GM19395 (cell line): ENCODE measurements around the gene GTF2A1L.
"Not testable (repeated sequence)": the region's sequence is repeated elsewhere in the genome, so short reads cannot be mapped to it uniquely, and the experiment has no call there.

ENCODE experiments used
- ATAC-seq: cut with Tn5 transposase; IDR thresholded peaks from one replicate; pipeline ENCODE4 v1.9.1; 2021; ENCODE audit warnings: mild to moderate bottlenecking, moderate library complexity; ENCODE audit not compliant: unreplicated experiment

Gene GTF2A1L

DNA sequence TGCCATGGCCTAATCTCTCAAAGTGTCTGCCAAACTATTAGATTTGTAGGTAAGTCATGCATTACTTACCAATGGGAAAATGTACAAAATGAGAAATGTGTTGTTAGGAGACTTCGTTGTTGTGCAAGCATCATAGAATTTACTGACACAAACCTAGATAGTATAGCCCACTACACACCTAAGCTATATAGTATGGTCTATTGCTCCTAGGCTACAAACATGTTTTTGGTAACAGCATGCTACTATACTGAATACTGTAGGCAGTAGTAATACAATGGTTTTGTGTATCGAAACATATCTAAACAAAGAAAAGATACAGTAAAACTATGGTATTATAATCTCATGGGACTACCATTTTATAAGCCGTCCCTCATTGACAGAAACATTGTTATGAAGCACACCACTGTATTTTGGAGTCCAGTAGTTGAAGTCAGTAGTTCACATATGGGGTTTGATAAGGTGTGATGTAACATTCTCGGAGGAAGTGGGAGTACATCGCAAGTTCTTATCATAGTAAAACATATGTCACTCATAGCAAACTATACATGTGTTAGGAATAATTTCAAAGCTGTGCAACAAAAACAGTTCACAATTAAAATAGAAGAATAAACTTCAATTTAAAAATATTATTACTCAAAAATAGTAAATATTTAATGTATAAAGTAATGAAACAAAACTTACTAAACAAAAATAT lies 12.0 kb upstream of the GTF2A1L start:
- ATAC-seq: no peak

DNA sequence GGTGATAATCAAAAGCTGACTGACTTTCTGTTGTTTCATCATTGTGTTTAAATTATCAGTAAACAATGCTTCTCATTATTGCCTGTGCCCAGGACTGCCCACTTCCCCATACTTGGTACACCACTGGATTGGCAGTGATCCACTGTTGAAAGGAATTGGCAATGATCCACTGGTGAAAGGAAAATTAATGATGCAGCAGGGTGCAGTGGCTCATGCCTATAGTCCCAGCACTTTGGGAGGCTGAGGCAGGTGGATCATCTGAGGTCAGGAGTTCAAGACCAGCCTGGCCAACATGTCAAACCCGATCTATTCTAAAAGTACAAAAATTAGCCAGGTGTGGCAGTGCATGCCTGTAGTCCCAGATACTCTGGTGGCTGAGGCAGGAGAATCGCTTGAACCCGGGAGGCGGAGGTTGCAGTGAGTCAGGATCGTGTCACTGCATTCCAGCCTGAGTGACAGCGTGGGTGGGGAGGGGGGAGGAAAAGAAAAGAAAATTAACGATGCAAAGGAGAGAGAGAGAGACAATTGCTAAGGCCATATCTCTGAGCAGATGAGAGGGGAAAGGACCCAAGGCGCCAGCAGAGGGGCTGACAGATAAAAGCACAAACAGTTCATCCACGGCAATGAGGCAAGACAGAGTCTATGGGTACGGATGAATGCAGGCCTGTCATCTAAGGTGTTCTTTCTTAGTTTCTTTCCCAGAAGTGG lies 10.2 kb upstream of the GTF2A1L start:
- ATAC-seq: no peak

DNA sequence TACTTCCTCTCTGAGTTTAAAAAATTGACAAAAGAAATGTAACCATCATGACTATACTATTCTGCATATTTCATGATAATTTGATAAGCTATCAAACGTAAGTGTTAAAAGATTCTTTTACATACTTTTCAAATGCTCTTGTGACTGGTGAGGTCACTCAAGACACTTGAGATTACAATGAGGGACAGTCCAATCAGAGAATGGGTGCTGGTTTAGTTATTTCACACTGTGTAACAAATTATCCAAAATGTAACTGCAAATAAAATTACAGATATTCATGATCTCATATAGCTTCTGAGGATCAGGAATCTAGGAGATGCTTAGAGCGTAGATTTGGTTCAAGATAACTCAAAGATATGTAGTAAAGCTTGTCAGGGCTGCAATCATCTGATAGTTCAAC lies 4.4 kb upstream of the GTF2A1L start:
- no peak for ATAC-seq

DNA sequence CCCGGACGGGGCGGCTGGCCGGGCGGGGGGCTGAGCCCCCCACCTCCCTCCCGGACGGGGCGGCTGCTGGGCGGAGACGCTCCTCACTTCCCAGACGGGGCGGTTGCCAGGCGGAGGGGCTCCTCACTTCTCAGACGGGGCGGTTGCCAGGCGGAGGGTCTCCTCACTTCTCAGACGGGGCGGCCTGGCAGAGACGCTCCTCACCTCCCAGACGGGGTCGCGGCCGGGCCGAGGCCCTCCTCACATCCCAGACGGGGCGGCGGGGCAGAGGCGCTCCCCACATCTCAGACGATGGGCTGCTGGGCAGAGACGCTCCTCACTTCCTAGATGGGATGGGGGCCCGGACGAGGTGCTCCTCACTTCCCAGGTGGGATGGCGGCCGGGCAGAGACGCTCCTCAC lies 3.1 kb upstream of the GTF2A1L start:
- ATAC-seq: not testable (repeated sequence)

DNA sequence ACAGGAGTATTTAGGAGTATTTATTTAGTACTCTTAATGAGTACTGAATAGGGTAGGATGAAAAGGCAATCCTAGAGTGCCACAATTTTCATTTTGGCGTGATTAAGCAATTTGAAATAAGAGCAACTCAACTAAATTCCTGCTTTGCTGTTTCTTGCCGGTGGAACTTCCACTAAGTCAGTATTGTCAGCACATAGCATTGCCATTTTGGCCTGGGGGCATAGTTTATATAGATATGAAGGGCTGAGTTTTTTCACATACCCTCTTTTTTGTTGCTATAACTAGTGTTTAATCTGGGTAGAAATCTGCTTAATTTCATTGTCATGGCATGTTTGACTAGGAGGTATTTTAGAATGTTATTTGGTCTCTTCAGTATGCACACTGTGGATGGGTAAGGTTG lies 1.9 kb downstream of the GTF2A1L start:
- ATAC-seq: no peak

DNA sequence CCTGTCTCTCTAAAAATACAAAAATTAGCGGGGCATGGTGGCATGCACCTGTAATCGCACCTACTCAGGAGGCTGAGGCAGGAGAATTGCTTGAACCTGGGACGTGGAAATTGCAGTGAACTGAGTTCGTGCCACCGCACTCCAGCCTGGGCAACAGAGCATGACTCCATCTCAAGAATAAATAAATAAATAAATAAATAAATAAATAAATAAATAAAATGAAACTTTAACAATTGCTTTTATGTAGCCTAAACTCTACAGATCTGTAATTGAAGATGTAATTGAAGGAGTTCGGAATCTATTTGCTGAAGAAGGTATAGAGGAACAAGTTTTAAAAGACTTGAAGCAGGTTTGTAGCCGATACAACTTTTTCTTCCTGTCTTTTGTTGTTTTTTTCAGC lies 2.9 kb downstream of the GTF2A1L start:
- no peak for ATAC-seq

DNA sequence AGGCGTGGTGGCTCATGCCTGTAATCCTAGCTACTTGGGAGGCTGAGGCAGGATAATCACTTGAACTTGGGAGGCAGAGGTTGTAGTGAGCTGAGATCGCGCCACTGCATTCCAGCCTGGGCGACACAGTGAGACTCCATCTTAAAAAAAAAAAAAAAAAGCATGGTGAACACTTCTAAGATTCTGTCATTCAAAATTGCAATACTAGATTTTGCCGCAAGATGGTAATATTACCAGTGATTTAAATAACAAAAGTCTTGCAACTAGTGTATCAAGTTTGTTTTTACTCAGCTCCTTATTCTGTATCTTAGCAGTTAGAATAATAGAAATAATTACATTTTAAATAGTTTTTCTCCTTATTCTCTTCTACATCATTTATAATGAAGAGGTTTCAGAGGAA lies 5.0 kb downstream of the GTF2A1L start:
- ATAC-seq: not testable (repeated sequence)

DNA sequence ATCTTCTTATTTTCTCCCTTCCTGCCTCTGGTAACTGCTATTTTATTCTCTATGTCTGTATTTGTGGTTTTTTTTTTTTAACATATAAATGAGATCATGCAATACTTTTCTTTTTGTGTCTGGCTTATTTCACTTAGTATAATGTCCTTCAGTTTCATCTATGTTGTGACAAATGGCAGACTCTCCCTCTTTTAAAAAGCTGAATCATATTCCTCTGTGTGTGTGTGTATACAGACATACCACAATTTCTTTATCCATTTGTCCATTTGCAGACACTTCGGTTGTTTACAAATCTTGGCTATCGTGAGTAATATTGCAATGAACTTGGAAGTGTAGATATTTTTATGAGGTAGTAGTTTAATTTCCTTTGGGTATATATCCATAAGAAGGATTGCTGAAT lies 7.0 kb downstream of the GTF2A1L start:
- no peak for ATAC-seq

DNA sequence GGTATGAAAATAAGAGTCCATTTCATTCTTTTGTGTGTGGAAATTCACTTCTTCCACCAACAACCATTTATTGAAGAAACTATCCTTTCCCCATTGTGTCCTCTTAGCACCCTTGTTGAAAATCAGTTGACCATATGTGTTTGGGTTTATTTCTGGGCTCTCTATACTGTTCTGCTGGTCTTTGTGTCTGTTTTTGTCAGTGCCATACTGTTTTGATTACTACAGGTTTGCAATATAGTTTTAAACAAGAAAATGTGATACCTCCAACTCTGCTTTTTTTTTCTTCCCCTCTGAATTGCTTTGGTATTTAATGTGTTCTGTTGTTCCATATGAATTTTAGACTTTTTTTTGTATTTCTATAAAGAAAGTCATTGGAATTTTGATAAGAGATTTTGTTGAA lies 8.4 kb downstream of the GTF2A1L start:
- no peak for ATAC-seq

DNA sequence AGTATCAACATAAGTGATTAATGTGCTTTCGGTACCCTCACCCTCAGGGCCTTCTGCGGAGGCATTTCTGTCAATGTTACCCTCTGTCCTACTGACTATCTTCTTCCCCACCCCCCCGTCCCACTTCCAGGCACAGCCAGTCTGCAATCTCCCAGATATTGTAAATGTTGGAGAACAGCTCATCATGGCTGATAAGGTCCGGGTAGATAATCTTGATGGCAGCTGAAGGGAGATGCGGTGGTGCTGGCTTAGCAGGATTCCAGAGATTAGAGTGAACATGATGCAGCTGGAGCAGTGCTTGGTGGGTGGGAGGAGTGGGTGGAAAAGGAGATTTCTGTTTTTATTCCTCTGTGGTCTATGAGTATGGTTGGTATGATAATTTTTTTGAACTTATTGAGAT lies 15.5 kb downstream of the GTF2A1L start:
- ATAC-seq: no peak

DNA sequence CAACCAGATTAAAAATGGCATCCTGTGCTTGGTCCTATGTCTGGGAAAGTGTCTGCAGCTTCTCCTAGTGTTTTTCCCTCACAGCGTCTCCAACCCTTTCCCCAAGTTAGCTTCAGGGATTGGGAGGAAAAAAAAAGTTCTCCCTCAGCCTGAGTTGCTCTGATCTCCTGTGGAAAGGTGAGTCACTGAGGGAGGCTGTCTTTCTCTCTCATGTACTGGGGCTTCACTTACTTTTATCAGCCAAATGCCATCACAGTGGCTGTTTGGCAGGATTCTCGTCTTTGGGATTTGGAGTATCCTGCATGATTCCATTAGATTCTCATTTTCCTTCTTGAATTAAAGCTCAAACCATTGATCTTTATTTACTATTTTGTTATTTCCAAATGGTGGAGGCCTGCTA lies 18.1 kb downstream of the GTF2A1L start:
- no peak for ATAC-seq

DNA sequence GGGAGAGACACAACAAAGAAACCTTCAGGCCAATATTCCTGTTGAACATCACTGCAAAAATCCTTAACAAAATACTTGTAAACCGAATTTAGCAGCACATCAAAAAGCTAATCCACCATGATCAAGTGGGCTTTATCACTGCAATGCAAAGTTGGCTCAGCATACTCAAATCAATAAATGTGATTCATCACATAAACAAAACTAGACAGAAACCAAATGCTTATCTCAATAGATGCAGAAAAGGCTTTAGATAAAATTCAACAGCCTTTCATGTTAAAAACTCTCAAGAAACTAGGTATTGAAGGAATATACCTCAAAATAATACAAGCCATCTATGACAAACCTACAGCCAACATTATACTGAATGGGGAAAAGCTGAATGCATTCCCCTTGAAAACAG lies 20.6 kb downstream of the GTF2A1L start:
- no peak for ATAC-seq

DNA sequence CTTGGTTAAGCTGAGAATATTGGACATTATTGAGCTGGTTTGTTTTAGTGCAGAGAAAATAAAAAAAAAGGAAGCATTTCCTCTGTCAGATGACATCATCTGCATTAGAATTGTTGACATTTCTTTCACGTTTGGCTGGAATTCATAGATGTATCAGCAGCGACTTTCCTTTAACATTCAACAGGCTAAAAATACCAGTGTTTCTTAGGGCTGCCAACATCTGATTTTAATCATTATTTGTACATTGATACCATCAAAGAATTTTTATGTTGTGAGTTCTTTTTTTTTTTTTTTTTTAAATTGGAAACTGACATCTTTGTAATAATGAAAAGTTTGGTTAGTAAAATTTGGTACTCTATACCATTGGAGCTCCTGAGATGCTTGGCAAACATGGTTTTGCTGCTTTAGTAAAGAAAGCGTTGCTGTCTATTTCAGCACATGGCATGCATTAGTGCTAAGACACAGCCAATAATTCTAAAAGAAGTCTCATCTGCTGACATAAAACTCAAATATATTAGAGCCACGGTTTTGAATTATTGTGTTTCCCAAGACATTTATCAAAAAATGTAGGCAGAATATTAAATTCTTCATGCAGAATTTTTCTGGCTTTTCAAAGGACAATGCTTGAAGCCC lies 33.6 kb downstream of the GTF2A1L start:
- no peak for ATAC-seq

DNA sequence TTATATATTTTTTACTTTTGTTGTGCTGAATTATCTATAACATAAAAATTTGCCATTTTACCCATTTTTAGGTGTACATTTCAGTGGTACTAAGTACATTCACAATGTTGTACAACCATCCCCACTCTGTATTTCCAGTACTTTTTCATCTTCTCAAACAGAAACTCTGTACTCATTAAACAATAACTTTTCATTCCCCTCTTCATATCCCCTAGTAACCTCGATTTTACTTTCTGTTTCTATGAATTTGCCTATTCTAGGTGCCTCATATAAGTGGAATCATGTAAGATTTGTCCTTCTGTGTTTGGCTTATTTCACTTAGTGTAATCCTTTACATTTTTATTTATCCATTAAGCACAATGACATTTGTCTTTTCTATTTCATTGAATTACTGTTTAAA lies 51.3 kb downstream of the GTF2A1L start:
- peak; percentile 93 for ATAC-seq

DNA sequence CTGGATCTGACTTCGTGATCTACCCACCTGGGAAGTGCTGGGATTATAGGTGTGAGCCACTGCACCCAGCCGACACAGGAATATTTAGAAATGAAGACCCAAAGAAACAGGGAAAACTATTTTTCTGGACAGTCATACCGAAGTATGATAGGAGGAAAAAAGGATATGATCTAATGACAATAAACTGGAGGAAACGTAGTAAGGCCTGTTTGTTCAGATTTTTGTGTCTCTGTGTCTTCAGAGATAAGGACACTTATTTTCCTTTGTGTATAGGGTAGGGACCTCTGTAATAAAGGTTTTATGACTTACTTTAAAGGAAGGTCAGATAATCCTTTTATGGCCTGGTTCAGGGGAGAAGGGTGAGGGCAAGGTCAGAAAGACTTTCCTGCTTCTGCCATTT lies 55.9 kb downstream of the GTF2A1L start:
- ATAC-seq: no peak

DNA sequence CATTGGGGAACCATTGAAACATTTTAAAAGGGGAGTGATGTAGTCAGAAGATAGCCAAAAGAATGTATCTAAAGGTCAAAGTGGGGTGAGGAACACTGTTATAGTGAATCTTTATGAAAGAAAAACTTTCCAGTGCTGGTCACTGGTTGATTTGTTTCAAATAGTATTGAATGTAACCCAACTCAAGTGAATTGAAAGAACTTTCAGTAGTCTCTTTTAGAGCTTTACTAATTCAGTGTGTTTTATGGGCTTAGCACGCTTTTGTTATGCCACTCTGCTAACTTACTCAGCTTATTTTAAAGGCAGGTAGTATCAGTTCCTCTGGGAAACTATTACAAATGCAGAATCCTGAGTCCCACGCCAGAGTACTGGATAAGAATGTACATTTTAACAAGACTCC lies 57.3 kb downstream of the GTF2A1L start:
- ATAC-seq: no peak

DNA sequence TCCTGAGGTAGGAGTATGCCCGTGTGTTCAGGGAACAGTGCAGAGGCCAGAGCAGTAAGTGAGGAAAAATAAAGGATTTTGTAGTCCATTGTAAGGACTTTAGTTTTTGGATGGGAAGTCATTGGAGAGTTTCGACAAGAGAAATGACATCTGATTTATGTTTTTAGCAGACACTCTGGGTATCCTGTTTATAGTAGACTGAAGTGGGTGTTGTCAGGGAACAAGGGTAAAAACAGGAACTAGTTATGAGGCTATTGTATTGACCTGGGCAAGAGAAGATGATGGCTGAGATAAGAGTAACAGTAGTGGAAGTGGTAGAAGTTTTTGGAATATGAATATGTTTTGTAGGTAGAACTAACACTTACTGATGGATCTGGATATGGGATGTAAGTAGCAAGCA lies 59.8 kb downstream of the GTF2A1L start:
- no peak for ATAC-seq

DNA sequence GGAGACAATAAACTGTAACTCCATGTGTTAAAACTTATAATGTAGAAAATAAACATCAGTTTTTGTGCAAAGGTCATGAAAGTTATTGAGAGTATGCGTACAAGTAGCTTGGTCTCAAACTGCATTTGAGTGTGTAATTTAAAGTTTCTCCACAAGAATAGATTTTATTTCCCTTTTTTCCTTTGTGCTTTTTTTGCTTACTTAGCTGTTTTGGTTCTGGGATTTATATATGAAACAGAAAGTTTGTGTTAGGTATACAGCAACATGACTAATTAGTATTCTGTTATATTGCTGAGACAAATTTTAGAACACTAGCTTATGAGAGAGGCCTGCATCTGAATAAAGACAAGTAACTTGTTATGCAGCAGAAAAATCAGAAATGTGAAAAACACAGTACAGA lies 67.5 kb downstream of the GTF2A1L start:
- no peak for ATAC-seq

DNA sequence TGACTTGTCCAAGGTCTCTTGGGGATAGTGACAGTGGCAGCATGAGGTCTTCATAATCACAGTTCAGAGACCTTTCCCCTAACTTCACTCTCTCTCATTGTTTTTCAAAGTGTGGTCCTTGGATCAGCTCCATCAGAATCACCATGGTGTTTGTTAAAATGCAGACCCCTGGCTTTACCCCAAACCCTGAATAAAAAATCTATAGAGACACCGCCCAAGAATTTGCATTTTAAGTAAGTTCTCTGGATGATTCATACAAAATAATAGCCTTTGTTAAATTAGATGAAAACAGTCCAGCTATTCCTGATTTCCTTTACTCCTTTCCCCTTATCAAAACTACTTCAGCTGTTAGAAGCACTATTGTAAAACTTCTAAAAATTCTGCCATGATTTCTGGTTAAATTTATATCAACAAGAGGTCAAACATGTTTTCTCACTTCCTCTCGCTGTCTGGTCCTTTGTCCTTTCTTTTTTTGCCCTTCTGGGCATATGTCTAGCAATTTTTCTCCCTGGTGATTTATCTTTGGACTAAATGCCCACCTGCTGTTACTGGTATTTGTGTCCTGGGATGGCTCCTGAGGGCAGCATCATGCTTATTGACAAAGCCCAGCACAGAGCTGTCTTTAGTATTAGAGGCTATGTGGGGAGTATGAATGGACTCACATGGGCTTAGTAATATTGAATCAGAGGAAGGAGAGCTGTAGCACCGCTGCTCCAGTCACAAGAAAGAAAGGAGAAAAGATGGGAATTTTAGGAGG lies 74.5 kb downstream of the GTF2A1L start:
- ATAC-seq: no peak

DNA sequence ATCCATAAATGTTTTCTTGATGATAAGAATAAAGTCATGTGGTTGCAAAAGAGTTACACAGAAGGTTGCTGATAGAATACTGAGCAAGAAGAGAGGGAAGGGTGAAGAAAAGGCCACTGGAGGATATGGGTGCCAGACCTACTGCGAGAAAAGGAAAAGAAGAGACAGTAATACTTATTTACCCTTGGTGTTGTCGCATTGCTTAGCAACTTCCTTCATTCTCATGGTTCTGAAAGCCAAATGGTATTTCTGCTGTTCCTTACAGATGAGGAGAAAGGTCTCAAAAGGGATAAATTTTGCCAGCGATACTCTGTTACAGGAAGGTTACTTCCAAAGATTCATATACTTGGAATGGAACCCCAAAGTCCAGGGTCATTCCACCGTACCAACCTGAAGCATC lies 75.4 kb downstream of the GTF2A1L start:
- ATAC-seq: no peak

DNA sequence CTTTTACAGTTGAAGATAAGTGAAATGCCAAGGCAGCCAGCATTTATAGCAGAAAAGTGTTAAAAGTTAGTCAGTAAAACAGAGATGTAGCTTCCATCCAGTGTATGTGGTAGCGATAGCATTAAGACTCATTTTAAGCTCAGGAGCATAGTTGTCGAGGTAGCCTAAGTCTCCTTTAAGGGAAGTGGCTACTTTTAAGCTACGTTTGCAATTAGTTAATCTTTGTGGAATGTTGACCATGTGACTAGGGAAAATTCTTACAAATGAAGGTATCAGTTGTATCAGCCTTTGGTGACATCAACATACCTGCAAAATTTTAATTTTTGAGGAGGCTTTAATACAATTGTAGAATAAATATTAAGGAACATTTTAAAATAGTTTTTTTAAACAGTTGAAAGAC lies 76.0 kb downstream of the GTF2A1L start:
- ATAC-seq: no peak

DNA sequence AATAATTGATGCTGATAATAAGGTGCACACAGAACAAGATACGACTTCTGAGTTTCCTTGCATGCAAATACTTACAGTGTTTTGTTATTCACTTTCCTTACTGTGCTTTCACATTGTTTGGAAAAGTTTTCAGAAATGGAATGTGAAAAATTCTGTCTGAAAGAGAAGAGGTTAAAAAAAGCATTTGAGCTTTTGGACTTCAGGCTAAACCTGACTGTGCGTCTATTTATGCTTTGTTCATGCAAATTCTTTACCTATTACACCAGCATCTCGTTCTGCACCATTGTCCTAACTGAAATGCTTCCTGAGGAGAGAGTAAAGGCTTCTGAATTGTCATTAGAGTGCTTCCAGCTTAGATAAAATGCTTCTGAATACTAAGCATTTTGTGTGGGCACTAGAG lies 76.5 kb downstream of the GTF2A1L start:
- ATAC-seq: no peak
